ENCODE results near the gene ASNSD1. TPM values are rescaled to one million over a fixed set of nuclear protein-coding genes. Genes with fewer than 3 reads are reported as not detected.
"Not testable (repeated sequence)": the region's sequence is repeated elsewhere in the genome, so short reads cannot be mapped to it uniquely, and the experiment has no call there.

Gene ASNSD1
- total RNA-seq, 1 donor from 2014 or later, result 20.0 TPM

- no peak for ATAC-seq
Observed at GRCh38 chr2:189696223-189696622, 35.0 kb downstream of the ASNSD1 start.

- peak; percentile 37 for ATAC-seq
Observed at GRCh38 chr2:189698020-189698887, 37.0 kb downstream of the ASNSD1 start.

GRCh38 chr2:189700681-189701080, 39.4 kb downstream of the ASNSD1 start:
- no peak for ATAC-seq

GRCh38 chr2:189702071-189702470, 40.8 kb downstream of the ASNSD1 start:
- ATAC-seq, result no peak

GRCh38 chr2:189709501-189710221, 48.4 kb downstream of the ASNSD1 start:
- ATAC-seq, result no peak

GRCh38 chr2:189717593-189717992, 56.3 kb downstream of the ASNSD1 start:
- not testable (repeated sequence) for ATAC-seq

GRCh38 chr2:189719571-189719970, 58.3 kb downstream of the ASNSD1 start:
- ATAC-seq, result no peak

Other genes starting within 250 kb of the ASNSD1 start
- gene WDR75, start 220.0 kb upstream of the ASNSD1 start, total RNA-seq, result 24.3 TPM
- 11.8 TPM for gene SLC40A1, start 80.7 kb upstream of the ASNSD1 start, total RNA-seq
- 2.7 TPM for gene ANKAR, start 13.2 kb downstream of the ASNSD1 start, total RNA-seq
- 3.7 TPM for gene OSGEPL1, start 101.3 kb downstream of the ASNSD1 start, total RNA-seq
- gene ORMDL1, start 122.9 kb downstream of the ASNSD1 start, total RNA-seq, result 24.5 TPM
- 12.8 TPM for gene PMS1, start 123.0 kb downstream of the ASNSD1 start, total RNA-seq

Measured in esophagus mucosa (tissue), 1 donor.